ENCODE measurements around the gene CADPS. TPM values are rescaled to one million over a fixed set of nuclear protein-coding genes. Genes with fewer than 3 reads are reported as not detected.
A peak's percentile ranks its signal among the peaks of the same experiment; 100 is the strongest.

The CADPS gene
- total RNA-seq, 1 donor from 2014 or later = not detected

DNA sequence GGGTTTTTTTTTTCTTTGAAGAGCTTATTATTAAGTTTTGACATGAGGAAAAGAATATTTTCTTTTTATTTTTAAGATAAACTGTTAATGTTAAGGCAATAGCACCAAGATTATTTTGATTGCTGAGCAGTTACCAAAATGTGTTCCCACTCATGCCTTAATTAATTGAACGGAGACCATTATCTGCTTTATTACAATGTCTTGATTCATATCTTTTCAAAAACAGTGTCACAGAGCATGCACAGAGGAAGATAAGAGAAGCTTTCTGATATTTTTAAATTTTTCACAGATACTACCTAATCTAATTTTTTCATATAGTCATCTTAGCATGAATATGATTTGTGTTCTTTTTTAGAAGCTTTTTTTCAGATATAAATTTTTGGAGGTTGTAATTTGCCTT lies 395.2 kb downstream of the CADPS start:
- Mint-ChIP-seq H3K4me1 (no peaks in the 10 kb centered on the region), H3K27ac (no peak overlapping the region), H3K9me3 (no peaks in the 10 kb centered on the region), H3K27me3 (peaks cover 4% of the 10 kb centered on the region), H3K4me3 (no peak overlapping the region), H3K36me3 (ENCODE audit: low read depth) (no peaks in the 10 kb centered on the region)
- intact Hi-C loops (cut with micrococcal nuclease) = no loop called here
- DNase-seq = no peak

- H3K27me3 Mint-ChIP-seq = peaks cover 4% of the 10 kb centered on the region
- H3K27ac Mint-ChIP-seq = no peak overlapping the region
- no peaks in the 10 kb centered on the region for H3K4me1 Mint-ChIP-seq
- intact Hi-C loops (cut with micrococcal nuclease) = no loop called here
- H3K36me3 Mint-ChIP-seq (ENCODE audit: low read depth) = no peaks in the 10 kb centered on the region
- DNase-seq = no peak
- H3K9me3 Mint-ChIP-seq = no peaks in the 10 kb centered on the region
- no peak overlapping the region for H3K4me3 Mint-ChIP-seq
These were observed 395.9 kb downstream of the CADPS start for GRCh38 chr3:62479326-62479725.

GRCh38 chr3:62475306-62475705 lies 399.9 kb downstream of the CADPS start:
- Mint-ChIP-seq H3K4me3 (no peak overlapping the region), H3K9me3 (no peaks in the 10 kb centered on the region), H3K27me3 (no peaks in the 10 kb centered on the region), H3K36me3 (ENCODE audit: low read depth) (no peaks in the 10 kb centered on the region), H3K4me1 (no peaks in the 10 kb centered on the region), H3K27ac (no peak overlapping the region)
- intact Hi-C loops (cut with micrococcal nuclease) = no loop called here
- no peak for DNase-seq

GRCh38 chr3:62467966-62468722 lies 407.1 kb downstream of the CADPS start:
- no peaks in the 10 kb centered on the region for H3K9me3 Mint-ChIP-seq
- no peaks in the 10 kb centered on the region for H3K36me3 Mint-ChIP-seq (ENCODE audit: low read depth)
- H3K4me3 Mint-ChIP-seq = no peak overlapping the region
- H3K4me1 Mint-ChIP-seq = no peaks in the 10 kb centered on the region
- DNase-seq = no peak
- H3K27me3 Mint-ChIP-seq = peaks cover 2% of the 10 kb centered on the region
- H3K27ac Mint-ChIP-seq = no peak overlapping the region
- intact Hi-C loops (cut with micrococcal nuclease) = no loop called here

DNA sequence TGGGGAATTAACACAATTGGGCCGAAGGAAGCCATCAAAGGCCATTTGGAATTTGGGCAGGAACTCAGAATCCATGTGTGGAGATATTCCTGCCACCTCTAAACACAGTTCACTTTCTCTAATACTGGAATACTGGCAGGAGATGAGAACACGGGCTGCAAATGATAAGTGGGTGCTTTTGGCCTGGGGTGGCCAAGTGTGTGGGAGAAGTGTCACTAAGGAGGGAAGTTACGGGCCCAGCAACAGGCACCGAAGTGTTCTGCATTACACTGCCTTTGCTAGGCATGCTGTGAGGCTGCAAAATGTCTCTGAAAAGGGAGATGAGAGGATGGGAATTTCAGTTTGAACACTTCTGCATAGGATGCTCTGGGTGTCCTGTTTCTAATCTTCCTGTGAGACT lies 412.4 kb downstream of the CADPS start:
- Mint-ChIP-seq H3K27me3 (no peaks in the 10 kb centered on the region), H3K9me3 (no peaks in the 10 kb centered on the region)
- intact Hi-C loops (cut with micrococcal nuclease) = no loop called here

DNA sequence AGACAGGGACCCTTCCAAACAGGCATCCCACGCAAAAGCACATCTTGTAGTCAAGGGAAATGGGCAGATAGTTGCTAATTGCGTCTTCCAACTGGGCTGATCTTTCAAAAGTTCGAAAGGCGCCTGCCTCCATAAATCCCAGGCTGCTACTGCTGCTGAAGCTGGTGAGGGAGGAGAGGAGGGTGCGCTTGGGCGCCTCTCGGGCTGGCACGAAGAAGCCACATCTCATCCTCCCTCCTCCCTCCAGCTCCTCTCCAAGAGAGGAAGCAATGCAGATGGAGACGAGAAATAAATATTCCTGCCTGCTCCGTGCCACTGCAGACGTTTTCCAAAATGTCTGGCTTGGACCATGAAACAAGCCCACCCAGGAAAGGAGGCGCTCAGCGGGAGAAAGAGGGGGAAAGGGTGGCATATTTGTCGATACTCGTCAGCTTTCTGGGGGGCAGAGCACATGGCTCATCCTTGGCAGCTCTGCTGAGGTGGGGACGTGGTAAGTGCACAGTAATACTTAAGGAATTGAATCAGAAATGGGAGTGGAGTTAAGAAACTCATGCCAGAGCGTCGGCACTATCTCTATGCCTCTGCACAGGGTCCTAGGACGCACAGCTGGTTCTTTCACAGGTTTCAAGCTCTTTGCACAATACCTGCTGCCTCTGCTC lies 413.0 kb downstream of the CADPS start:
- no peak overlapping the region for H3K27ac Mint-ChIP-seq

More for the DNA sequence above, 412.4 kb downstream of the CADPS start:
- no peak overlapping the region for H3K4me3 Mint-ChIP-seq
- no peaks in the 10 kb centered on the region for H3K4me1 Mint-ChIP-seq
- H3K36me3 Mint-ChIP-seq (ENCODE audit: low read depth) = no peaks in the 10 kb centered on the region
- no peak for DNase-seq
- H3K27ac Mint-ChIP-seq = no peak overlapping the region

DNA sequence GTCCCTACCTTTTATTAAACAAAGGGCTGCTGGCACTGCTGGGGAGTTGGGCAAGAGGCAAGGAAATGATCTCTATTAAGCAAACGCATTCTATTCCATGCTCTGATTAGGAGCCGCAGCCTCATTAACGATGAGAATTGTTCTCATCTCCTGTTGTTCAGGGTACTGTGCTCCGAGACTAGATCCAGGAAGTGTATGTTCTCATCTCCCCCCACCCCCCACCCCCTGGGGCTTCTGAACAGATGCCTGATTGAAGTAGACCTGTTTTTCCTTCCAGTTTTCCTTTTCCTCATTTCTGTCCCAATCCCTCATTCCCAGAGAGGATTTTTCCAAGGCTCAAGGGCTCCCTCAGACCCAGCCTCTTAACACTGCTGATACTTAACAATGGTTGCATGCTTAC lies 420.3 kb downstream of the CADPS start:
- H3K4me3 Mint-ChIP-seq = no peak overlapping the region
- no peaks in the 10 kb centered on the region for H3K36me3 Mint-ChIP-seq (ENCODE audit: low read depth)
- no peak overlapping the region for H3K27ac Mint-ChIP-seq
- peaks cover 4% of the 10 kb centered on the region for H3K4me1 Mint-ChIP-seq
- intact Hi-C loops (cut with micrococcal nuclease) = no loop called here
- H3K27me3 Mint-ChIP-seq = peaks cover 1% of the 10 kb centered on the region
- no peaks in the 10 kb centered on the region for H3K9me3 Mint-ChIP-seq
- DNase-seq = no peak

More for the DNA sequence above, 413.0 kb downstream of the CADPS start:
- H3K4me1 Mint-ChIP-seq = no peaks in the 10 kb centered on the region
- intact Hi-C loops (cut with micrococcal nuclease) = no loop called here
- no peak for DNase-seq
- H3K4me3 Mint-ChIP-seq = no peak overlapping the region
- no peaks in the 10 kb centered on the region for H3K36me3 Mint-ChIP-seq (ENCODE audit: low read depth)
- no peaks in the 10 kb centered on the region for H3K9me3 Mint-ChIP-seq
- no peaks in the 10 kb centered on the region for H3K27me3 Mint-ChIP-seq

DNA sequence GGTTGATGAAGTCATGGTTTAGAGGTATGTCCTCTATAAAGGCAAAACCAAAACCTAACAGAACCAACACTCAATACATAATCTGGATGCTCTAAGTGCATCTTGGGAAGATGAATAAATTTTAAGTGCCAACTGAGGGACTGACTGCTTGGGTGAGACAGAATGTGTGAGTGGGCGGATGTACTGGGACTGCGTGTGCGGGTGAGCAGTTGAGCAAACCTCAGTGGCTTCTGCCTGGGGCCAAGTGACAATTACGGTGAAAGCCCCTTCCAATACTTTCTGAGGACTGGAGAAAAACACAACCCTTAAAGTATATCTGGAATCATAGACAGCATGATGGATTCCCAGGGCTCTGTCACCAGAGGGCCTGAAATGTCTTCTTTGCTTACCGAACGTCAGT lies 421.8 kb downstream of the CADPS start:
- intact Hi-C loops (cut with micrococcal nuclease) = no loop called here
- DNase-seq = no peak
- no peak overlapping the region for H3K4me3 Mint-ChIP-seq
- H3K27me3 Mint-ChIP-seq = peaks cover 1% of the 10 kb centered on the region
- H3K4me1 Mint-ChIP-seq = peaks cover 4% of the 10 kb centered on the region
- H3K36me3 Mint-ChIP-seq (ENCODE audit: low read depth) = no peaks in the 10 kb centered on the region
- no peaks in the 10 kb centered on the region for H3K9me3 Mint-ChIP-seq
- H3K27ac Mint-ChIP-seq = no peak overlapping the region

- H3K27ac Mint-ChIP-seq = no peak overlapping the region
- no peaks in the 10 kb centered on the region for H3K36me3 Mint-ChIP-seq (ENCODE audit: low read depth)
- DNase-seq = no peak
- H3K4me3 Mint-ChIP-seq = no peak overlapping the region
- peaks cover 1% of the 10 kb centered on the region for H3K27me3 Mint-ChIP-seq
- H3K9me3 Mint-ChIP-seq = no peaks in the 10 kb centered on the region
- H3K4me1 Mint-ChIP-seq = peaks cover 7% of the 10 kb centered on the region
- intact Hi-C loops (cut with micrococcal nuclease) = no loop called here
These were observed 423.9 kb downstream of the CADPS start for GRCh38 chr3:62451211-62451887.

DNA sequence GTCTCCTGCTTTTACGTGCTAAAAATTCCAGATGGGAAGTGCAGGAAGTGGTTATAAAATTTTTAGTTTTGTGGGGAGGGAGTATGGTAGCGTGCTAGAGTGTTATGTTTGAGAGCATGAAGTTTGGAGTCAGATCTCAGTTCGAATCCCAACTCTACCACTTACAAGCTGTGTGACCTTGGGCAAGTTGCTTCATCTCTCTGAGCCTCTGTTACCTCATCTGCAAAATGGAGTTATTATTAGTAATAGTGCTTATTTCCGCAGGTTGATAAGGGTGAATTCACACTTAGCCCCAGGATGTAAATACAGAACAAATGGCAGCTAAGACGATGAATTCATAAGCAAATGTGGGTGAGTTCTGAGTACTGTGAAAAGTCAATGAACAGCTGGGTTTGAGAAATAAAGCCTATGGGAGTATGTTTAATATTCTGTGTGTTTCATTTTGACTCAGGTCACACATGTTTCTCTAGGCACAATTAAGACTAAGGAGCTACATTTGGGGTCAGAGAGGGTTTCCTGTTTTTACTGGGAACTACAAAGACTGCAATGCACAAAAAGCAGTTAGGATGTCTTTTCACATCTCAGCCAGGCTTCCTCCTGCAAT lies 428.8 kb downstream of the CADPS start:
- H3K4me3 Mint-ChIP-seq = peak overlapping the region; percentile 39

GRCh38 chr3:62445275-62445674 lies 429.9 kb downstream of the CADPS start:
- H3K36me3 Mint-ChIP-seq (ENCODE audit: low read depth) = no peaks in the 10 kb centered on the region
- peak overlapping the region; percentile 39 for H3K4me3 Mint-ChIP-seq
- H3K9me3 Mint-ChIP-seq = peaks cover 13% of the 10 kb centered on the region
- DNase-seq = peak; percentile 61
- H3K27ac Mint-ChIP-seq = no peak overlapping the region
- peaks cover 8% of the 10 kb centered on the region for H3K4me1 Mint-ChIP-seq
- no peaks in the 10 kb centered on the region for H3K27me3 Mint-ChIP-seq
- intact Hi-C loops (cut with micrococcal nuclease) = no loop called here

More for the DNA sequence above, 428.8 kb downstream of the CADPS start:
- no peaks in the 10 kb centered on the region for H3K27me3 Mint-ChIP-seq
- H3K9me3 Mint-ChIP-seq = peaks cover 13% of the 10 kb centered on the region
- intact Hi-C loops (cut with micrococcal nuclease) = no loop called here
- no peaks in the 10 kb centered on the region for H3K36me3 Mint-ChIP-seq (ENCODE audit: low read depth)
- DNase-seq = no peak
- no peak overlapping the region for H3K27ac Mint-ChIP-seq
- peaks cover 8% of the 10 kb centered on the region for H3K4me1 Mint-ChIP-seq

DNA sequence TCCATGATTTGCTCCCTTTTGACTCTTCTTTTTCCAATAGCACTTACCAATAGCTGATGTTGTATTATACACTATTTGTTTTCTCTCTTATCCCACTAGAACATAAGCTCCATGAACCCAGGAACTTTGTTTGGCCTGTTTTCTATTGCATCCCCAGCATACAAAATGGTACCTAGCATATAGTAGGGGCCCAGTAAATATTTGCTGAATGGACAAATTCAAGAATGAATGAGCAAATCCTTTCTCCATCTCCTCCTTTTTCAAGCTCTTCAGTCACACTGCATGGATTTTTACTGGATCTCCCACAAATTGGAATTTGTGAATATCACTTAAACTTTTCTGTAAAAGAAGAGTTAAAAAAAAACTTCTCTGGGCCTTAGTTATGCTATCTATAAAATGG lies 435.2 kb downstream of the CADPS start:
- Mint-ChIP-seq H3K4me3 (no peak overlapping the region), H3K9me3 (peaks cover 13% of the 10 kb centered on the region), H3K4me1 (peaks cover 1% of the 10 kb centered on the region), H3K27me3 (peaks cover 7% of the 10 kb centered on the region), H3K27ac (no peak overlapping the region), H3K36me3 (ENCODE audit: low read depth) (no peaks in the 10 kb centered on the region)
- no peak for DNase-seq
- intact Hi-C loops (cut with micrococcal nuclease) = no loop called here

- H3K9me3 Mint-ChIP-seq = peaks cover 11% of the 10 kb centered on the region
- intact Hi-C loops (cut with micrococcal nuclease) = no loop called here
- H3K27me3 Mint-ChIP-seq = peaks cover 10% of the 10 kb centered on the region
- H3K27ac Mint-ChIP-seq = no peak overlapping the region
- no peaks in the 10 kb centered on the region for H3K4me1 Mint-ChIP-seq
- DNase-seq = no peak
- H3K36me3 Mint-ChIP-seq (ENCODE audit: low read depth) = no peaks in the 10 kb centered on the region
- no peak overlapping the region for H3K4me3 Mint-ChIP-seq
These were observed 435.9 kb downstream of the CADPS start for GRCh38 chr3:62439176-62439813.

All from activated CD4-positive, alpha-beta T cell treated with anti-CD3 and anti-CD28 coated beads, Interleukin-2, amount 10 ng/mL, durations not matched to agents 24 days and 14 days (primary cell).